NCI-H2171 (cell line): ENCODE measurements around the gene LMF1.
"Not testable (repeated sequence)": the region's sequence is repeated elsewhere in the genome, so short reads cannot be mapped to it uniquely, and the experiment has no call there.

Experiments used
- DNase-seq: peaks from one replicate; lab custom pipeline; 2025; lab: John Stamatoyannopoulos, UW

The LMF1 gene

DNA sequence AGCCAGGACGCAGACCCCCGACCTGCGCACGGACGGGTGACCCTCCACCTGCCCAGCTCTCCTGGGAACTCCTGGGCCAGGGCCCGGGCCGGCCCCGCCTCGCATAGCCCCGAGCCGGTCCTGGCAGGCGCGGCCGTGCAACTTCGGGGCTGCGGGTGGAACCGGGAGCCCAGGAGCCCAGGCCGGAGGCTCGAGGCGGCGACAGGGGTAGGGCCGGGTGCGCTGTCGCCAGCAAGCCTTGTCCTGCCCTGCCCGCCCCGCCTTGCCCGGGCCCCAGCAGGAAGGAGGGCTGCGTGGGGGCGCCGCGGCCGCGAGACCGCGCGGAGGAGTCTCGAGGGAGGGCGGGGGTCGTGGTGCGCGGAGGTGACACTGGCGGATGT is 408 bp downstream of the LMF1 start:
- DNase-seq: no peak

DNA sequence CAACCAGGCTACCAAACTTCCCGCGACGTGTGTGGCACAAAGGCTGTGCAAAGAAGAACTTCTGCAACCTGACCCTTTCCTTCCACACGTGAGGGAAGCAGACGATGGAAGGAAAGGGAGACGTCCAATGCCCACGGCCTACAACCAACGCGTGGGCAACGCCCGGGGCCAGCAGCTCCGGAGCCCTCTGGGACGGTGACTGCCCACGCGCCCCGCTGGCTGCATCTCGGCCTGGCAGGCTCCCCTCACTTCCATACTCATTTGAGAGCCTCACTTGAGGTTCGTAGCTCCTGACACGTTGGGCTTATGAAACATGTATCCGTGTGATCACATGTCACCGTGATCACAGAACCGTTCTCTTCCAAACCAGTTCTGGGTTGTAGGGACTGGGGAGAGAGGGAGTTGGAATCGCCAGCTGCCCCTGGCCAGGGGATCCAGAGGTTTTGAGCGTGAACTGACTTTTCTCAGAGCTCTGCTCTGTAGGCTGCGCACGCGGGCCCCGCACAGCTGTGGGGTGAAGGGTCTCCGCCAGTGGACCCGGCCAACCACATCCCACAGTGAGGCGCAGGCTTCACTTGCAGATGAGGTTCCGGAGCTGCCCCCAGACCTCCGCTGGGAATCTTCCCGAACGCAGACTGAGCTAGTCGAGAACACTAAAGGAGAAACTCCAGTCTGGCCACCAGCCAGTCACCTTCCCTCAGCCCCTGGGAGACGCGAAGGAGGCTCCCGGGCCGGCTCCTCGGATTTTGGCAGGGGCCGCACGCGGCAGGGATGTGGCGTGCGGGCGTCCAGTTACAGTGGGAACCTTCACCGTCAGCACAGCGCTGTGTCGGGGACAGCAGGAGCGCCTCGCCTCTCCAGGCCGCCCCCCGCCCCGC is 1.0 kb downstream of the LMF1 start:
- DNase-seq: no peak

- no peak for DNase-seq
Observed at GRCh38 chr16:968620-969019, 2.2 kb downstream of the LMF1 start.

DNA sequence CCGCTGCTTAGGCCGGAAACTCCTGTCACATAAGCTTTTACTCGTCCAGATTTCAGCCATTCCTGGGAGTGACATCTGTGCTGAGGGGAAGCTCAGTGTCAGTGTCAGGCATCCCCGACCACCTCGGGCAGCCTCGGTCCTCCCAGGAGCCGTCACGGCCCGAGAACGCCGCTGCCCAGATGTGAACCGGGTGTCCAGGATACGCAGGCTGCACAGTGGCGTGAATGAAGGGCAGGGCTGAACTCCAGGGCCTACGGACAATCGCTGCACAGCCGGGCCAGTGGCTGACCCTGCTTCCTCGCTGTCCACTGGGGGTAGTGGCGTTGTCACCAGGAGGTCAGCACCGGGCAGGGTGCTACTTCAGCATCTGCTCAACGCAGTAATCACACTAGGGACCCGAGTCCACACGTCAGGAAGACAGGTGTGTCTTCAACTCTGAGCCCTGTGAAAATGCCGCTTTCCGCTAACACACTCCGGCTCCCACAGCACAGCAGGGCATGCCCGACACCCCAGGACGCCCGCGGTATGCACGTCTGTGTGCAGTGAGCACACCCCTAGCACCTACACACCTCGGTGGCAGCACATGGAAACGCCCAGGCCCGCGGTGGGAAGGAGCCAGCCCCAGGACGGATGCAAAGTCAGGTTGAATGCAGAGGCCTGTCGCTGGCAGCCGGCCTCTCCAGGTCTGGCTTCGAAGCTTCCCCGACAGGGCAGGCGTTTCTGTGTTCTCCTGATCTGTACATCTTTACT is 3.1 kb downstream of the LMF1 start:
- DNase-seq: no peak

DNA sequence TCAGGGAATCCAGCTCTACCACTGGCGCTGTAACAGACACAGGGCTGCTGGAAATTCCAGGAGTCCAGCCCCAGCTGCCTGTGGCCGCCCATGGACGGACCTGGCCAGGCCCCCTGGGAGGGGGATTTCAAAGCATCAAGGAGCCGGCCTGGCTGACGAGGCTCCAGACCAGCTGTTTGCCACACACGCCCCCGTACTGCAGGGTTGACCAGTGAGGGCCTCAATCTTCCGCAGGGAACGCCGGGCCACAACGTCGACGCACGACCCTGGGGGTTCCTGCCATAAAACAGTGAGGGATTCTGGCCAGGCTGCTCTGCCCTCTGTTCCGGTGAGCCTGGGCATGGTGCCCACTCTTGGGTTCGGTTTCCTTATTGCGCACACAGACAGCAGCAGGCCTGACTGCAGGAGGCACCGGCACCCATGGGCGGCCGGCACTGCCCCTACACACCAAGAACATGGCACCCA is 3.7 kb downstream of the LMF1 start:
- DNase-seq: no peak

GRCh38 chr16:966505-966904 is 4.3 kb downstream of the LMF1 start:
- no peak for DNase-seq

DNA sequence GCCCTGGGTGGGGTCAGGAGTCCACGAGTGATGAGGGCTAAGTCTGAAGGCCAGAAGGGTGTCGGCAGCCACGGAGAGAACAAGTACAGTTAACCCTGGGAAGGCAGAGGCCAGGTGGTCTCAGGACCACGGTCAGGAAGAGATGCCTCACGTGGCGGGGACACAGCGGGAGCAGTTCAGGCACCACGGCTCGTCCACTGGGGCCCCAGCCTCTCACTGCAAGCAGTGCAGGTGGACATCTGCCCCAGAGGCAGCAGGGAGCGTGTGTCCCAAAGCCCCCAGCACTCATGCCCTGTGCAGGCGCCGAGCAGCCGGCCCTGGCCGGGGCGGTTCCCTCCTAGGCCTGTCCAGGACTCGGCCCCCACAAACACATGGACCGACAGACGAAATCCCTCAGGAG is 4.7 kb downstream of the LMF1 start:
- DNase-seq: no peak

DNA sequence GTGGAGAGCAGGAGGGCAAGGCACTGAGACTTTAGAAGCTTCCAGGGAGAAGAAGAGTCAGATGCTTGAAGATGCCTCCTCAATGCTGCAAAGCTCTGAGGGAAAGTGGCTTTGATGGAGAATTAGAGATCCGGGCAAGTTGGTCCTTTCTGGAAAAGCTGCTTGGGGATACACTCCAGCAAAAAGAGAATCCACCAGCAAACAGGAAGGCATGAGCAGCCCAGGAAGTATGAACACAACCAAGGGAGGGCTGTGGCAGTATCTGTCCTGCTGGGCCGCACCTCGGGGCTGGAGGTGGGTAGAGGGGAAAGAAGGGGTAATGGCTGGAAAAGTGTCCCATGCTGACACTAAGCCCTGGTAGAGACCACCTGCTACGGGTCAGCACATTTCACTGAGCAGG is 5.3 kb downstream of the LMF1 start:
- no peak for DNase-seq

GRCh38 chr16:965036-965395 is 5.8 kb downstream of the LMF1 start:
- no peak for DNase-seq

- DNase-seq: no peak
Observed at GRCh38 chr16:964356-965035, 6.3 kb downstream of the LMF1 start.

DNA sequence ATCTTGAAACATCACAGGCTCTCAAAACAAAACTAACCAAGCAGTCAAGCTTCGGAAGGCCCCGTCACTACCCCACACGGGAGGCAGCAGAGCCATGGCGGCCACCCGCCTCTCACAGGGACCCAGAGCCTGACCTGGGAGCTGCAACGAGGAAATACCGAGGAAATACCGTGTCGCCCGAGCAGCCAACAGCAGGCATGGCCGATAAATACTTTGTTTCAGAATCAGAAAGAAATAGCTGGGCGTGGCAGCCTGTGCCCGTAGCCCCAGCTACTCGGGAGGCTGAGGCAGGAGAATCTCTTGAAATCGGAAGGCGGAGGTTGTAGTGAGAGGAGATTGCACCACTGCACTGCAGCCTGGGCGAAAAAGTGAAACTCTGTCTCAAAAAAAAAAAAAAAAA is 6.9 kb downstream of the LMF1 start:
- DNase-seq: no peak

GRCh38 chr16:962901-963814 is 7.6 kb downstream of the LMF1 start:
- DNase-seq: no peak

DNA sequence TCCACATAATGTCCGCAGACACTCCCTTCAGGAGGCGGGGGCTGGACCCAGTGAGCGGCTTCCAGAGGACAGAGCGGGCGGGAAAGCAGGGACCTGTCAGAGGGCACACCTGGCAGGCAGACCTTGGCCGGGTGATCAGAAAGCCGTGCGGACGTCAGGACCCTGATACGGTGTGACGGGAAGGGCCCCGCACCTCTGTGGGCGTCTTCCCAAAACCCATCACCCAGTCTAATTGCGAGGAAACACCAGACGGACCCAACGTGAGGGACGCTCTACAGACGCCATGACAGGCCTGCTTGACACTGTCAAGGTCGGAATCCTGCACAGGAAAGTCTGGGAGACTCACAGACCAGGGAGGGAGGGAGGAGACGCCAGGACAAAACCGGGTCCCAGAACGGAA is 8.4 kb downstream of the LMF1 start:
- no peak for DNase-seq

GRCh38 chr16:959232-960040 is 11.3 kb downstream of the LMF1 start:
- no peak for DNase-seq

- not testable (repeated sequence) for DNase-seq
Observed at GRCh38 chr16:955766-956165, 15.0 kb downstream of the LMF1 start.

GRCh38 chr16:953818-954217 is 17.0 kb downstream of the LMF1 start:
- DNase-seq: not testable (repeated sequence)

DNA sequence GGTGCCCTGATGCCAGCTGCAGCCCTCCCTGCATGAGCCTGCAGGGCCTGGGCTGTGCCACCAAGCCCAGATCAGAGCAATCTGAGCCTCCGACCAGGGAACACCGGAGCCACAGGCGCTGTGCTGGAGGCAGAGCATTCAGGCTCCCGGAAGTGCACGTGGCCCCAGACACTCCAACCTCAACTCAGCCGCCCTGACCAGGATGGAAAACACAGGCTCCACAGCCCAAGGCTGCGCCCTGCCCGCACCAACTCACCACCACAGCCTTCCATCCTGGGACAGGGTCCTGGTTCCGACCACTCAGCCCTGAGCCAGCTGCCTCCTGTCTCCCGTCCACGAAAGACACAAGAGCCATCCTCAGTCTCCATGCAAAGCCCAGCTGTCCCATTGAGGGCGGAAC is 18.5 kb downstream of the LMF1 start:
- no peak for DNase-seq

GRCh38 chr16:951660-952301 is 19.0 kb downstream of the LMF1 start:
- no peak for DNase-seq

DNA sequence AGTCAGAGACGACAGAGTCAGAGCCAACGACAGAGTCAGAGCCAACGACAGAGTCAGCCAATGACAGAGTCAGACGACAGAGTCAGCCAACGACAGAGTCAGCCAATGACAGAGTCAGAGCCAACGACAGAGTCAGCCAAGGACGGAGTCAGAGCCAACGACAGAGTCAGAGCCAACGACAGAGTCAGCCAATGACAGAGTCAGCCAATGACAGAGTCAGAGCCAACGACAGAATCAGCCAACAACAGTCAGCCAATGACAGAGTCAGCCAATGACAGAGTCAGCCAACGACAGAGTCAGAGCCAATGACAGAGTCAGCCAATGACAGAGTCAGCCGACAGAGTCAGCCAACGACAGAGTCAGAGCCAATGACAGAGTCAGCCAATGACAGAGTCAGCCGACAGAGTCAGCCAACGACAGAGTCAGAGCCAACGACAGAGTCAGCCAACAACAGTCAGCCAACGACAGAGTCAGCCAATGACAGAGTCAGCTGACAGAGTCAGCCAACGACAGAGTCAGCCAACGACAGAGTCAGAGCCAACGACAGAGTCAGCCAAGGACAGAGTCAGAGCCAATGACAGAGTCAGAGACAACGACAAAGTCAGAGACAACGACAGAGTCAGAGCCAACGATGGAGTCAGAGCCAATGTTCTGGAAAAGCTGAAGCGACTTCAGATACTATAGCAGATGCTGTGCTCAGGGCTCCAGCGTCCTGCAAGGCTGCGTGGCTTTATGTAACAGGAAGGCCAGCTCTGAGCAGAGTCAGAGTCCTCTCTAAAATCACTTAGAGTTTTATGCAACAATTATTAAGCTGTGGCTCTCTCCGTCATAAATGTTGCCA is 19.8 kb downstream of the LMF1 start:
- not testable (repeated sequence) for DNase-seq
